A549 treated with GW870086 at 1 μM for 4 hours (cell line): ENCODE data around the gene ALPG. TPM values are rescaled to one million over a fixed set of nuclear protein-coding genes. Genes with fewer than 3 reads are reported as not detected.

ENCODE experiments used
- total RNA-seq: library from RNA; stranded (reverse); fragments of 200-300 nt; extraction: Qiagen RNA extraction; gene quantifications from 5 replicates; pipeline ENCODE4 v1.2.3, GENCODE V29; 2022; ENCODE audit warnings: low read depth

Gene ALPG
- total RNA-seq, result 0.24 to 0.47 TPM (median 0.38 TPM) in 5 replicates

DNA sequence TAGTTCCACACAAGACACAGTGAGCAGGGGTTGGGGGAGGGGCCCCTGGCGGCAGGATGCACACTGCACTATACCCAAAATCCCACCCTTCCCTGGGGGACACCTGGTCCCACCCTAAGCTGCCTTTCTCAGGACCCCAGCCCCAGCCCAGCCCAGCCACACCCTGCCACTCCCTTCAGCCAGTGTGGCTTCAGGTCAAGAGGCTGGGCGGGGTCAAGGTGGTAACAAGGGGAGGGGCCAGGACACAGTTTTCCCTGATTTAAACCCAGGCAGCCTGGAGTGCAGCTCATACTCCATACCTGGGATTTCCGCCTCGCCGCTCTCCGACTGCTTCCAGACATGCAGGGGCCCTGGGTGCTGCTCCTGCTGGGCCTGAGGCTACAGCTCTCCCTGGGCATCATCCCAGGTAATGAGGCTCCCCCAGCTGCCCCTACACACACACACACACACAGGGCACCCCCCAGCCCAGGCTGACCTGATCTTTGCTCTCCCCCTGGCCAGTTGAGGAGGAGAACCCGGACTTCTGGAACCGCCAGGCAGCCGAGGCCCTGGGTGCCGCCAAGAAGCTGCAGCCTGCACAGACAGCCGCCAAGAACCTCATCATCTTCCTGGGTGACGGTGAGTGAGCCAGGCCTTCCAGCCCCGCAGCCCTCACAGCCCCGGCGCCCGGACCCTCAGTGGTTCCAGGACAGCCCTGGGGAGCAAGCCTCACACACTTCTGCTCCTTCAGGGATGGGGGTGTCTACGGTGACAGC lies at the start of gene ALPG:
Gene ALPG, plus strand, starts transcription at position 289 of the 755 bp plus-strand sequence. Its CDS starts 51 bp downstream, at position 340.

GRCh38 chr2:232378735-232379151 lies 27.9 kb upstream of the ALPG start, which contains the start of gene ALPP:
Gene ALPP, plus strand, starts transcription at chr2:232378751. Its CDS starts 52 bp downstream, at chr2:232378803.

GRCh38 chr2:232455426-232456255 lies 49.0 kb downstream of the ALPG start, which contains the start of gene ALPI:
Gene ALPI, plus strand, starts transcription at chr2:232456153. Its CDS starts 47 bp downstream, at chr2:232456200.

Other genes starting within 250 kb of the ALPG start
- 4.4 to 5.3 TPM (median 4.8 TPM) in 5 replicates for gene ALPP, start 28.1 kb upstream of the ALPG start, total RNA-seq
- gene ALPI, start 49.3 kb downstream of the ALPG start, total RNA-seq, result 0.06 to 0.15 TPM in 2 of 5 replicates, not detected in the others
- gene ECEL1, start 81.0 kb downstream of the ALPG start, total RNA-seq, result 0.08 to 0.32 TPM (median 0.23 TPM) in 4 of 5 replicates, not detected in the other
- 0.09 to 0.16 TPM (median 0.11 TPM) in 5 replicates for gene PRSS56, start 113.5 kb downstream of the ALPG start, total RNA-seq
- gene CHRND, start 119.3 kb downstream of the ALPG start, total RNA-seq, result not detected in 5 replicates
- not detected in 5 replicates for gene CHRNG, start 132.8 kb downstream of the ALPG start, total RNA-seq
- gene TIGD1, start 143.7 kb downstream of the ALPG start, total RNA-seq, result 4.6 to 5.2 TPM (median 4.9 TPM) in 5 replicates
- 85.6 to 170 TPM (median 89.9 TPM) in 5 replicates for gene EIF4E2, start 143.8 kb downstream of the ALPG start, total RNA-seq
- gene EFHD1, start 226.8 kb downstream of the ALPG start, total RNA-seq, result 3.3 to 4.9 TPM (median 3.6 TPM) in 5 replicates